IMR-90 (cell line): ENCODE measurements around the gene PDGFD. TPM values are rescaled to one million over a fixed set of nuclear protein-coding genes. Genes with fewer than 3 reads are reported as not detected.

Experiments used
- ATAC-seq: fragments of 200-7000 bp; cut with Tn5 transposase; 2 replicates; pipeline ENCODE4 v1.9.1; 2020; ENCODE audit warnings: low read depth, mild to moderate bottlenecking, moderate library complexity
- BruUV-seq: library from RNA; stranded (reverse); fragments of 400-500 nt; replicated peaks from 2 replicates; lab custom pipeline; 2021; lab: Mats Ljungman, UMichigan
- CTCF ChIA-PET: fragments of 300-600 bp; formaldehyde crosslinking; extraction: SDS; loops from one replicate; lab custom pipeline; 2021; ENCODE audit warnings: antibody characterized with exemption; lab: Yijun Ruan, JAX
- POLR2A ChIA-PET: fragments of 300-600 bp; sonication (Branson Sonifier 250); formaldehyde crosslinking; loops from one replicate; lab custom pipeline; 2022; ENCODE audit warnings: antibody characterized with exemption; ENCODE audit not compliant: unreplicated experiment; lab: Charles Lee
- DNase-seq: peaks from one replicate; pipeline ENCODE4 v3.0.0; 2013
- H2AFZ ChIP-seq: replicated peaks from 2 replicates; pipeline ENCODE3; 2013; ENCODE audit warnings: low read length, mild to moderate bottlenecking; ENCODE audit not compliant: poor library complexity
- H2AK5ac ChIP-seq: 2 replicates; pipeline ENCODE4 v1.6.1; 2013; ENCODE audit warnings: low read depth, low read length, inconsistent platforms
- H2AK9ac ChIP-seq: replicated peaks from 2 replicates; pipeline ENCODE3; 2013; ENCODE audit warnings: mild to moderate bottlenecking, low read depth, low read length, moderate library complexity; ENCODE audit not compliant: poor library complexity
- H2BK120ac ChIP-seq: 2 replicates; pipeline ENCODE4 v1.6.1; 2013; ENCODE audit warnings: low read depth, low read length, inconsistent platforms
- H2BK15ac ChIP-seq: 3 replicates; pipeline ENCODE4 v1.6.1; 2013; ENCODE audit warnings: low read depth, low read length, inconsistent platforms
- H2BK20ac ChIP-seq: 2 replicates; pipeline ENCODE4 v1.6.1; 2013; ENCODE audit warnings: low read depth, mild to moderate bottlenecking, inconsistent platforms, low read length, moderate library complexity
- H2BK5ac ChIP-seq: 2 replicates; pipeline ENCODE4 v1.6.1; 2013; ENCODE audit warnings: mild to moderate bottlenecking, low read depth, low read length, inconsistent platforms; ENCODE audit not compliant: poor library complexity, severe bottlenecking
- H3K14ac ChIP-seq: replicated peaks from 2 replicates; pipeline ENCODE4 v1.6.1; 2013; ENCODE audit warnings: low read depth, low read length, inconsistent platforms
- H3K18ac ChIP-seq: 2 replicates; pipeline ENCODE4 v1.6.1; 2013; ENCODE audit warnings: low read depth, low read length, control low read depth
- H3K23ac ChIP-seq: 2 replicates; pipeline ENCODE4 v1.6.1; 2013; ENCODE audit warnings: low read depth, low read length, inconsistent platforms
- H3K27ac ChIP-seq: 2 replicates; pipeline ENCODE4 v1.5.1; 2013; ENCODE audit warnings: mild to moderate bottlenecking, control low read depth, low read length; ENCODE audit not compliant: insufficient read depth
- H3K27me3 ChIP-seq: 2 replicates; pipeline ENCODE4 v1.6.1; 2013; ENCODE audit warnings: low read length; ENCODE audit not compliant: control insufficient read depth, insufficient read depth
- H3K36me3 ChIP-seq: 2 replicates; pipeline ENCODE4 v1.6.1; 2013; ENCODE audit warnings: low read length, mixed read lengths; ENCODE audit not compliant: control insufficient read depth, insufficient read depth
- H3K4ac ChIP-seq: 2 replicates; pipeline ENCODE4 v1.6.1; 2013; ENCODE audit warnings: low read depth, low read length, inconsistent platforms
- H3K4me1 ChIP-seq: 2 replicates; pipeline ENCODE4 v1.6.1; 2013; ENCODE audit warnings: low read length, mixed read lengths; ENCODE audit not compliant: control insufficient read depth, insufficient read depth
- H3K4me2 ChIP-seq: 2 replicates; pipeline ENCODE4 v1.6.1; 2013; ENCODE audit warnings: low read depth, mild to moderate bottlenecking, control low read depth, low read length, moderate library complexity
- H3K4me3 ChIP-seq: 2 replicates; pipeline ENCODE4 v1.5.1; 2013; ENCODE audit warnings: low read depth, mild to moderate bottlenecking, control low read depth, low read length, moderate library complexity; ENCODE audit not compliant: insufficient read depth
- H3K56ac ChIP-seq: 2 replicates; pipeline ENCODE4 v1.6.1; 2013; ENCODE audit warnings: low read length, inconsistent platforms; ENCODE audit not compliant: insufficient read depth; ENCODE audit errors: extremely low read depth
- H3K79me1 ChIP-seq, 2 experiments: 2 replicates each; pipeline ENCODE4 v1.6.1; 2013; ENCODE audit warnings: low read length in 2 of 2, inconsistent platforms in 1 of 2, low read depth in 1 of 2
- H3K9ac ChIP-seq: 2 replicates; pipeline ENCODE4 v1.6.1; 2013; ENCODE audit warnings: low read depth, low read length, control low read depth
- H3K9me1 ChIP-seq: 2 replicates; pipeline ENCODE4 v1.6.1; 2013; ENCODE audit warnings: low read length, inconsistent platforms; ENCODE audit not compliant: insufficient read depth
- H3K9me3 ChIP-seq: 2 replicates; pipeline ENCODE4 v1.6.1; 2013; ENCODE audit warnings: low read length; ENCODE audit not compliant: control insufficient read depth, insufficient read depth
- H4K20me1 ChIP-seq: 2 replicates; pipeline ENCODE4 v1.6.1; 2013; ENCODE audit warnings: low read length, inconsistent platforms; ENCODE audit not compliant: insufficient read depth
- H4K5ac ChIP-seq: 2 replicates; pipeline ENCODE4 v1.6.1; 2013; ENCODE audit warnings: mild to moderate bottlenecking, low read depth, low read length, control low read depth
- H4K8ac ChIP-seq, 2 experiments: 2 replicates each; pipeline ENCODE4 v1.6.1; 2013; ENCODE audit warnings: low read depth in 2 of 2, low read length in 2 of 2, control low read depth in 1 of 2, inconsistent platforms in 1 of 2
- H4K91ac ChIP-seq: 2 replicates; pipeline ENCODE4 v1.6.1; 2013; ENCODE audit warnings: low read depth, low read length, inconsistent platforms; ENCODE audit not compliant: insufficient read depth
- BHLHE40 ChIP-seq: fragments of 150-350 bp; IDR thresholded peaks from 2 replicates; pipeline ENCODE4 v1.6.1; 2016; ENCODE audit warnings: mild to moderate bottlenecking, low read depth, low read length
- CEBPB ChIP-seq: IDR thresholded peaks from 2 replicates; pipeline ENCODE4 v1.6.1; 2012; ENCODE audit warnings: low read depth, low read length, improper control_type of control experiment
- CHD1 ChIP-seq: IDR thresholded peaks from 2 replicates; pipeline ENCODE4 v1.6.1; 2012; ENCODE audit warnings: low read depth, low read length, improper control_type of control experiment
- CTCF ChIP-seq: conservative IDR thresholded peaks from 2 replicates; pipeline ENCODE4 v1.5.1; 2012; ENCODE audit warnings: mild to moderate bottlenecking, low read depth, low read length, improper control_type of control experiment
- FOS ChIP-seq: fragments of 150-350 bp; IDR thresholded peaks from 2 replicates; pipeline ENCODE4 v1.6.1; 2016; ENCODE audit warnings: low read depth, low read length
- MAFK ChIP-seq: IDR thresholded peaks from 2 replicates; pipeline ENCODE4 v1.6.1; 2012; ENCODE audit warnings: low read depth, low read length, improper control_type of control experiment
- MXI1 ChIP-seq: IDR thresholded peaks from 2 replicates; pipeline ENCODE4 v1.6.1; 2012; ENCODE audit warnings: low read depth, mild to moderate bottlenecking, low read length, moderate library complexity, borderline replicate concordance
- NFE2L2 ChIP-seq: fragments of 150-350 bp; IDR thresholded peaks from 2 replicates; pipeline ENCODE4 v1.6.1; 2016; ENCODE audit warnings: low read depth, mild to moderate bottlenecking, low read length
- RAD21 ChIP-seq: IDR thresholded peaks from 2 replicates; pipeline ENCODE4 v1.6.1; 2012; ENCODE audit warnings: low read length, improper control_type of control experiment
- RCOR1 ChIP-seq: IDR thresholded peaks from 2 replicates; pipeline ENCODE4 v1.6.1; 2012; ENCODE audit warnings: mild to moderate bottlenecking, low read length, improper control_type of control experiment; ENCODE audit not compliant: insufficient replicate concordance
- SMC3 ChIP-seq: fragments of 150-350 bp; IDR thresholded peaks from 2 replicates; pipeline ENCODE4 v1.6.1; 2016; ENCODE audit warnings: low read depth, mild to moderate bottlenecking, antibody characterized with exemption, low read length, moderate library complexity
- WGBS, 2 experiments: methylation state at CpG; one replicate each; pipeline versions ENCODE4 v1.1.5 to v1.1.7; 2013; ENCODE audit warnings: missing lambda C conversion rate in 2 of 2; ENCODE audit not compliant: insufficient read length in 1 of 2; ENCODE audit errors: extremely low coverage in 2 of 2; 5-methylcytosine and 5-hydroxymethylcytosine counted together
- dilution Hi-C: fragments of 300-500 bp; cut with HindIII; formaldehyde crosslinking; loops from one replicate; pipeline ENCODE4 v1.14.3; 2018; ENCODE audit warnings: low sequenced_read_pairs; ENCODE audit not compliant: unreplicated experiment
- in situ Hi-C: fragments of 300-500 bp; cut with MboI; formaldehyde crosslinking; loops from 3 replicates; pipeline ENCODE4 v1.14.3; 2019; ENCODE audit warnings: low sequenced_read_pairs, inconsistent platforms, mixed read lengths
- intact Hi-C: fragments of 100-400 bp; cut with micrococcal nuclease; formaldehyde crosslinking; loops from 2 replicates; pipeline ENCODE4 v1.10.0; 2022
- polyA plus RNA-seq, 3 experiments: library from polyadenylated mRNA; depleted of rRNA; stranded (reverse); fragments of >200 nt; gene quantifications; 2 replicates each; pipeline ENCODE4 v1.2.3, GENCODE V29; 2012; ENCODE audit warnings: low replicate concordance in 1 of 3
- total RNA-seq: library from RNA; depleted of rRNA; stranded (reverse); fragments of >200 nt; gene quantifications from 2 replicates; pipeline ENCODE4 v1.2.3, GENCODE V29; 2012
- TF ChIP-seq, protein P1 (sequence below): fragments of 150-350 bp; IDR thresholded peaks from 2 replicates; pipeline ENCODE4 v1.6.1; 2016; ENCODE audit warnings: low read depth, mild to moderate bottlenecking, low read length, moderate library complexity, borderline replicate concordance
- TF ChIP-seq, protein P2 (sequence below): fragments of 150-350 bp; IDR thresholded peaks from 2 replicates; pipeline ENCODE4 v1.6.1; 2017; ENCODE audit warnings: mild to moderate bottlenecking, antibody characterized with exemption, low read length, low read depth

PDGFD gene
- total and polyA plus RNA-seq, 2 of the 4 experiments (the other 2 are of a cell fraction), result 2.1 to 3.0 TPM

DNA sequence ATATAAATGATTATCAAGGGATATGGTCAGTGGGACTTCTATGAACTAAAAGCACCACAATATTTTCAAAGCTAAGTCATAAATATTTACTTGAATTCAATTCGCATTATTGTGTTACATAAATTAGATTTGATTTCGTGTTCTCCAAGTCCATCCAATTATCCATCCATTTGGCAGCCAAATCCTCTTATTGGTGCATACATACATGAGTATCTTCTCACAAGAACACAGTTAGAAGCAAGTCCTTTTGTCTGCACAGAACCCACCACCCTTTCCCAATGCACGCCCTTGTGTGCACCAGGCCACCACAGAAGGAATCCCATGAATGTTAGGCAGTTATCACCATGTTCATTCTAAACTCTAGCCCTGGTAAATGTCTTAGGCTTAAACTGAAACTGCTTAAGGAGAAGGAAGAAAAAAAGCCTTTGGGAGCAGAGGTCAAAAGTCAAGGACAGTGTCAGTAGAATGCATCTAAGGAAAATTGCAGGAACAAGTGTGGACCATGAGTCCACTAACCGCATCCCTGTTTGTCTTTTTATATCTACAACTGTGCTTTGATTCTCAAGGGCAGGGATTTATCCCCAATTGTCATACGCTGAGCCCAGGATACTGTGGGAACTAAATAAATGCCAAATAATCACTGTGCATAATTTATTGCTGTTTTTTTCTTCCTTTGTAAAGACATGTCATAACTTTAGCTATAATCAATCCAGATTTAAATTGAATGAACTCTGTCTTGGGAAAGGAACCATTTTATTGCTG lies 235.7 kb downstream of the PDGFD start:
- ATAC-seq, result no peak

More for the DNA sequence above, 235.7 kb downstream of the PDGFD start:
- H2BK120ac ChIP-seq, result peak overlapping the region; percentile 70
- CTCF ChIA-PET, result interaction anchor here (0.9 kb wide), 1 partner anchor 20 kb away, joined by 3 read pairs; no protein-coding TSS in a partner anchor
- H4K91ac ChIP-seq, result peak overlapping the region; percentile 58; the same call in 1 of the 2 replicates
- no TSS peak for BruUV-seq
- no peak overlapping the region for H2AK5ac ChIP-seq
- no peaks in the 10 kb centered on the region; the same call in 1 of the 2 replicates for H3K9me1 ChIP-seq
- peaks cover 7% of the 10 kb centered on the region for H3K4me1 ChIP-seq
- H3K14ac ChIP-seq, result no peak overlapping the region; the same call in 1 of the 2 replicates
- no peaks in the 10 kb centered on the region for H3K79me1 ChIP-seq
- H3K4ac ChIP-seq, result 0 out of 2 replicates have a peak overlapping the region, but pooled peaks have one; percentile 2
- H3K4me2 ChIP-seq, result no peak overlapping the region
- peak overlapping the region; percentile 59; the same call in 2 of the 3 replicates for H2BK15ac ChIP-seq
- H4K5ac ChIP-seq, result 0 out of 2 replicates have a peak overlapping the region, but pooled peaks have one; percentile 39
- H3K27me3 ChIP-seq, result no peaks in the 10 kb centered on the region
- no peak overlapping the region for H3K4me3 ChIP-seq
- no peaks in the 10 kb centered on the region for H3K36me3 ChIP-seq
- H3K9ac ChIP-seq, result no peak overlapping the region
- H2AFZ ChIP-seq, result no peak overlapping the region
- H3K23ac ChIP-seq, result no peak overlapping the region; the same call in none of the 2 replicates
- peak overlapping the region; percentile 48 for H2BK20ac ChIP-seq
- no peak overlapping the region for H3K56ac ChIP-seq
- dilution Hi-C loops (no loop called here), in situ Hi-C loops (no loop called here), intact Hi-C loops (loop anchor here (5.0 to 10.0 kb wide), 5 partner anchors 234 to 677 kb away; partner anchors contain the start of gene PDGFD)
- peak overlapping the region in 1 of 2 experiments; percentile 4; a peak in 1 of 4 replicates for H4K8ac ChIP-seq
- no peak overlapping the region for H2AK9ac ChIP-seq
- peak overlapping the region; percentile 55 for H3K18ac ChIP-seq
- H3K9me3 ChIP-seq, result no peaks in the 10 kb centered on the region
- DNase-seq, result no peak
- POLR2A ChIA-PET, result no interaction called here
- H4K20me1 ChIP-seq, result no peaks in the 10 kb centered on the region
- no peak for TF ChIP-seq FOS
- TF ChIP-seq CHD1, result no peak
- TF ChIP-seq RCOR1, result no peak
- no peak for TF ChIP-seq SMC3
- TF ChIP-seq MXI1, result no peak
- TF ChIP-seq RAD21, result no peak
- TF ChIP-seq CEBPB, result no peak
- TF ChIP-seq MAFK, result no peak
- TF ChIP-seq BHLHE40, result no peak
- TF ChIP-seq NFE2L2, result no peak
- no peak for TF ChIP-seq CTCF
- TF ChIP-seq, protein P1, sequence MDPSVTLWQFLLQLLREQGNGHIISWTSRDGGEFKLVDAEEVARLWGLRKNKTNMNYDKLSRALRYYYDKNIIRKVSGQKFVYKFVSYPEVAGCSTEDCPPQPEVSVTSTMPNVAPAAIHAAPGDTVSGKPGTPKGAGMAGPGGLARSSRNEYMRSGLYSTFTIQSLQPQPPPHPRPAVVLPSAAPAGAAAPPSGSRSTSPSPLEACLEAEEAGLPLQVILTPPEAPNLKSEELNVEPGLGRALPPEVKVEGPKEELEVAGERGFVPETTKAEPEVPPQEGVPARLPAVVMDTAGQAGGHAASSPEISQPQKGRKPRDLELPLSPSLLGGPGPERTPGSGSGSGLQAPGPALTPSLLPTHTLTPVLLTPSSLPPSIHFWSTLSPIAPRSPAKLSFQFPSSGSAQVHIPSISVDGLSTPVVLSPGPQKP, result no peak
- TF ChIP-seq, protein P2, sequence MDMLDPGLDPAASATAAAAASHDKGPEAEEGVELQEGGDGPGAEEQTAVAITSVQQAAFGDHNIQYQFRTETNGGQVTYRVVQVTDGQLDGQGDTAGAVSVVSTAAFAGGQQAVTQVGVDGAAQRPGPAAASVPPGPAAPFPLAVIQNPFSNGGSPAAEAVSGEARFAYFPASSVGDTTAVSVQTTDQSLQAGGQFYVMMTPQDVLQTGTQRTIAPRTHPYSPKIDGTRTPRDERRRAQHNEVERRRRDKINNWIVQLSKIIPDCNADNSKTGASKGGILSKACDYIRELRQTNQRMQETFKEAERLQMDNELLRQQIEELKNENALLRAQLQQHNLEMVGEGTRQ, result no peak
- WGBS, 2 experiments, result no CpG with 5 or more reads among the region's 5 CpGs
- H2BK5ac ChIP-seq, result no peak overlapping the region
- no peak overlapping the region for H3K27ac ChIP-seq
